ENCODE measurements around the gene HDGF. TPM values are rescaled to one million over a fixed set of nuclear protein-coding genes. Genes with fewer than 3 reads are reported as not detected.
"Not testable (repeated sequence)": the region's sequence is repeated elsewhere in the genome, so short reads cannot be mapped to it uniquely, and the experiment has no call there.

Gene HDGF
- total RNA-seq, 2 experiments from 2014 or later = 60.8 TPM

GRCh38 chr1:156760796-156761104, 9.3 kb upstream of the HDGF start:
- Histone ChIP-seq H3K36me3 (ENCODE audit: insufficient read depth, low read length) (no peaks in the 10 kb centered on the region), H3K4me3 (ENCODE audit: low read length) (no peak overlapping the region), H3K4me1 (ENCODE audit: insufficient read depth, low read length) (no peaks in the 10 kb centered on the region), H3K9me3 (ENCODE audit: control insufficient read depth in 1 of 2, insufficient read depth in 1 of 2, low read length in 2 of 2) (no peaks in the 10 kb centered on the region), H3K27me3 (ENCODE audit: control insufficient read depth in 1 of 2, insufficient read depth in 2 of 2, low read length in 2 of 2) (no peaks in the 10 kb centered on the region), H3K27ac (ENCODE audit: low read depth in 1 of 2, low read length in 2 of 2) (no peak overlapping the region)
- DNase-seq (no peak), ATAC-seq (ENCODE audit: poor library complexity) (no peak)
- no peak for TF ChIP-seq CTCF (IDR thresholded peaks at IDR 0.05)
- H3K9me3 Mint-ChIP-seq = no peaks in the 10 kb centered on the region
- no peak overlapping the region for H3K27ac Mint-ChIP-seq
- CTCF ChIA-PET = interaction anchor here (1.2 kb wide), 1 partner anchor 35 kb away, joined by 4 read pairs; no protein-coding TSS in a partner anchor
- intact Hi-C loops (cut with DNase I, micrococcal nuclease) = loop anchor here in 1 of 2 experiments (10.0 kb wide), 1 partner anchor 256 kb away; the partner anchor contains the start of gene MEF2D
- no peak overlapping the region for H3K4me3 Mint-ChIP-seq
- peaks cover 6% of the 10 kb centered on the region for H3K4me1 Mint-ChIP-seq (ENCODE audit: low read depth)
- POLR2A ChIA-PET = interaction anchor here (1.0 kb wide), 1 partner anchor 33 kb away, joined by 3 read pairs; the partner anchor contains the start of genes ISG20L2 and METTL25B
- H3K27me3 Mint-ChIP-seq = no peaks in the 10 kb centered on the region
- no peaks in the 10 kb centered on the region for H3K36me3 Mint-ChIP-seq (ENCODE audit: low read depth)

GRCh38 chr1:156760092-156760795, 8.8 kb upstream of the HDGF start:
- no peaks in the 10 kb centered on the region for H3K27me3 Mint-ChIP-seq
- no peaks in the 10 kb centered on the region for H3K36me3 Mint-ChIP-seq (ENCODE audit: low read depth)
- POLR2A ChIA-PET = interaction anchor here (1.0 kb wide), 1 partner anchor 32 kb away, joined by 3 read pairs; the partner anchor contains the start of genes ISG20L2 and METTL25B

GRCh38 chr1:156757572-156758253, 6.2 kb upstream of the HDGF start:
- ATAC-seq (ENCODE audit: poor library complexity); H3K36me3 ChIP-seq (ENCODE audit: insufficient read depth, low read length); H3K9me3 Mint-ChIP-seq; POLR2A ChIA-PET; H3K9me3 ChIP-seq (ENCODE audit: control insufficient read depth in 1 of 2, insufficient read depth in 1 of 2, low read length in 2 of 2); H3K27ac Mint-ChIP-seq; H3K4me1 ChIP-seq (ENCODE audit: insufficient read depth, low read length); H3K36me3 Mint-ChIP-seq (ENCODE audit: low read depth); H3K4me3 Mint-ChIP-seq; H3K4me3 ChIP-seq (ENCODE audit: low read length); DNase-seq; H3K27me3 ChIP-seq (ENCODE audit: control insufficient read depth in 1 of 2, insufficient read depth in 2 of 2, low read length in 2 of 2); H3K27me3 Mint-ChIP-seq; H3K27ac ChIP-seq (ENCODE audit: low read depth in 1 of 2, low read length in 2 of 2); intact Hi-C loops (cut with DNase I, micrococcal nuclease): not testable (repeated sequence)
- peaks cover 20% of the 10 kb centered on the region for H3K4me1 Mint-ChIP-seq (ENCODE audit: low read depth)
- CTCF ChIA-PET = interaction anchor here (2.2 kb wide), 1 partner anchor 32 kb away, joined by 7 read pairs; no protein-coding TSS in a partner anchor

More at GRCh38 chr1:156760092-156760795, 8.8 kb upstream of the HDGF start:
- no peaks in the 10 kb centered on the region for H3K9me3 ChIP-seq (ENCODE audit: control insufficient read depth in 1 of 2, insufficient read depth in 1 of 2, low read length in 2 of 2)
- ATAC-seq (ENCODE audit: poor library complexity) = no peak
- CTCF ChIA-PET = interaction anchor here (1.2 kb wide), 1 partner anchor 34 kb away, joined by 4 read pairs; no protein-coding TSS in a partner anchor
- intact Hi-C loops (cut with DNase I, micrococcal nuclease) = loop anchor here in 1 of 2 experiments (10.0 kb wide), 1 partner anchor 255 kb away; the partner anchor contains the start of gene MEF2D
- Mint-ChIP-seq H3K9me3 (no peaks in the 10 kb centered on the region), H3K4me3 (no peak overlapping the region), H3K4me1 (ENCODE audit: low read depth) (peaks cover 6% of the 10 kb centered on the region), H3K27ac (no peak overlapping the region)
- H3K36me3 ChIP-seq (ENCODE audit: insufficient read depth, low read length) = no peaks in the 10 kb centered on the region
- no peaks in the 10 kb centered on the region for H3K27me3 ChIP-seq (ENCODE audit: control insufficient read depth in 1 of 2, insufficient read depth in 2 of 2, low read length in 2 of 2)
- no peak for DNase-seq
- no peak overlapping the region for H3K27ac ChIP-seq (ENCODE audit: low read depth in 1 of 2, low read length in 2 of 2)
- H3K4me1 ChIP-seq (ENCODE audit: insufficient read depth, low read length) = no peaks in the 10 kb centered on the region
- TF ChIP-seq CTCF (IDR thresholded peaks at IDR 0.05) = no peak
- H3K4me3 ChIP-seq (ENCODE audit: low read length) = no peak overlapping the region
